GM12878 (cell line): ENCODE data around the gene SUFU. TPM values are rescaled to one million over a fixed set of nuclear protein-coding genes. Genes with fewer than 3 reads are reported as not detected.

Source experiments
- ATAC-seq: fragments of 200-7000 bp; cut with Tn5 transposase; 3 replicates; pipeline ENCODE4 v1.9.1; 2020; ENCODE audit warnings: mild to moderate bottlenecking, moderate library complexity
- BruUV-seq: library from RNA; stranded (reverse); fragments of 400-500 nt; replicated peaks from 2 replicates; lab custom pipeline; 2021; lab: Mats Ljungman, UMichigan
- CTCF ChIA-PET: fragments of 300-600 bp; sonication (Branson Sonifier 250); formaldehyde crosslinking; extraction: SDS; loops from one replicate; lab custom pipeline; 2021; ENCODE audit warnings: inconsistent platforms; lab: Yijun Ruan, JAX
- POLR2A ChIA-PET: fragments of 350-600 bp; formaldehyde crosslinking; extraction: SDS; loops from one replicate; lab custom pipeline; 2021; ENCODE audit warnings: inconsistent platforms; lab: Charles Lee
- RAD21 ChIA-PET: fragments of 300-600 bp; sonication (Branson Sonifier 250); formaldehyde crosslinking; loops from one replicate; lab custom pipeline; 2023; ENCODE audit warnings: antibody characterized with exemption; ENCODE audit not compliant: unreplicated experiment; lab: Charles Lee
- SMC1A ChIA-PET: fragments of 300-600 bp; sonication (Branson Sonifier 250); formaldehyde crosslinking; loops from one replicate; lab custom pipeline; 2023; ENCODE audit not compliant: unreplicated experiment, uncharacterized antibody; lab: Charles Lee
- DNase-seq: peaks from one replicate; pipeline ENCODE4 v3.0.0-alpha.2; 2011; ENCODE audit warnings: low read depth, low spot score
- FAIRE-seq: peaks from 3 replicates; lab custom pipeline; 2011; peaks lifted over from hg19 to GRCh38; lab: Jason Lieb, UNC
- H2AFZ ChIP-seq: 2 replicates; pipeline ENCODE4 v1.6.0; 2011; ENCODE audit warnings: low read depth, low read length, control low read depth; ENCODE audit not compliant: control insufficient read depth
- H3K27ac ChIP-seq: 2 replicates; pipeline ENCODE4 v1.5.1; 2011; ENCODE audit warnings: control low read depth; ENCODE audit not compliant: control insufficient read depth, insufficient read depth
- H3K27me3 ChIP-seq, 2 experiments: replicated peaks in 1 of 2; 2 replicates each; pipeline versions ENCODE4 v1.6.0 to v1.6.1; 2011; ENCODE audit warnings: low read length in 1 of 2; ENCODE audit not compliant: control insufficient read depth in 2 of 2, insufficient read depth in 2 of 2
- H3K36me3 ChIP-seq, 2 experiments: 2 replicates each; pipeline ENCODE4 v1.5.1; 2011; ENCODE audit warnings: low read length in 1 of 2; ENCODE audit not compliant: control insufficient read depth in 2 of 2, insufficient read depth in 2 of 2
- H3K4me1 ChIP-seq: 2 replicates; pipeline ENCODE4 v1.6.1; 2011; ENCODE audit warnings: mild to moderate bottlenecking, low read length, moderate library complexity, mixed read lengths; ENCODE audit not compliant: control insufficient read depth, insufficient read depth
- H3K4me2 ChIP-seq: 2 replicates; pipeline ENCODE4 v1.6.0; 2011; ENCODE audit warnings: control low read depth; ENCODE audit not compliant: control insufficient read depth, insufficient read depth
- H3K4me3 ChIP-seq: fragments of 200-600 bp; sonication (generic); 2 replicates; pipeline ENCODE4 v1.5.1; 2016
- H3K79me2 ChIP-seq: 2 replicates; pipeline ENCODE4 v1.6.0; 2011; ENCODE audit warnings: low read length; ENCODE audit not compliant: control insufficient read depth, insufficient read depth
- H3K9ac ChIP-seq: 2 replicates; pipeline ENCODE4 v1.8.0; 2011; ENCODE audit warnings: low read length, control low read depth, mixed read lengths; ENCODE audit not compliant: control insufficient read depth, insufficient read depth
- H3K9me3 ChIP-seq: replicated peaks from 3 replicates; pipeline ENCODE4 v1.5.1; 2011; ENCODE audit warnings: mild to moderate bottlenecking, low read length; ENCODE audit not compliant: control insufficient read depth, insufficient read depth
- H4K20me1 ChIP-seq: 2 replicates; pipeline ENCODE4 v1.6.0; 2011; ENCODE audit not compliant: control insufficient read depth, insufficient read depth
- DPF2 ChIP-seq: fragments of 450-650 bp; IDR thresholded peaks from 2 replicates; pipeline ENCODE4 v1.6.1; 2017; ENCODE audit warnings: mild to moderate bottlenecking
- EED ChIP-seq: sonication (generic); IDR thresholded peaks from 2 replicates; pipeline ENCODE4 v1.6.1; 2016; ENCODE audit warnings: antibody characterized with exemption, low read depth
- ETV6 ChIP-seq, 2 experiments: fragments of 450-650 bp in 1 of 2; IDR thresholded peaks in 1 of 2; conservative IDR thresholded peaks in 1 of 2; 2 replicates each; pipeline ENCODE4 v1.6.1; 2014; ENCODE audit warnings: antibody characterized with exemption in 1 of 2, borderline replicate concordance in 1 of 2, low read depth in 1 of 2, mild to moderate bottlenecking in 1 of 2, moderate library complexity in 1 of 2
- IKZF1 ChIP-seq: fragments of 450-650 bp; conservative IDR thresholded peaks from 2 replicates; pipeline ENCODE4 v1.6.1; 2017; ENCODE audit warnings: antibody characterized with exemption, mild to moderate bottlenecking
- MEF2B ChIP-seq: fragments of 450-650 bp; IDR thresholded peaks from 2 replicates; pipeline ENCODE4 v1.6.1; 2018; ENCODE audit warnings: mild to moderate bottlenecking, moderate library complexity; ENCODE audit not compliant: partially characterized antibody, poor library complexity, severe bottlenecking
- NBN ChIP-seq: fragments of 450-650 bp; IDR thresholded peaks from 2 replicates; pipeline ENCODE4 v1.6.1; 2016
- RAD51 ChIP-seq: fragments of 450-650 bp; IDR thresholded peaks from 2 replicates; pipeline ENCODE4 v1.6.1; 2016; ENCODE audit warnings: moderate library complexity, mild to moderate bottlenecking, inconsistent platforms
- RUNX3 ChIP-seq: IDR thresholded peaks from 2 replicates; pipeline ENCODE4 v1.6.1; 2012; ENCODE audit warnings: low read length, inconsistent platforms
- SMAD1 ChIP-seq: fragments of 450-650 bp; IDR thresholded peaks from 2 replicates; pipeline ENCODE4 v1.6.1; 2018; ENCODE audit warnings: mild to moderate bottlenecking, low read depth; ENCODE audit not compliant: partially characterized antibody
- SMARCA5 ChIP-seq: fragments of 450-650 bp; IDR thresholded peaks from 2 replicates; pipeline ENCODE4 v1.6.1; 2017; ENCODE audit warnings: mild to moderate bottlenecking
- YY1 ChIP-seq: IDR thresholded peaks from 2 replicates; pipeline ENCODE4 v1.6.1; 2011; ENCODE audit warnings: low read depth, mild to moderate bottlenecking, low read length
- ZNF217 ChIP-seq: fragments of 450-650 bp; IDR thresholded peaks from 2 replicates; pipeline ENCODE4 v1.6.1; 2017; ENCODE audit warnings: antibody characterized with exemption, mild to moderate bottlenecking
- ZNF384 ChIP-seq: IDR thresholded peaks from 2 replicates; pipeline ENCODE4 v1.6.1; 2012; ENCODE audit warnings: low read depth, mild to moderate bottlenecking, low read length, improper control_type of control experiment, borderline replicate concordance
- WGBS: methylation state at CpG from one replicate; pipeline ENCODE4 v1.1.6; 2016; ENCODE audit warnings: low lambda C conversion rate; ENCODE audit not compliant: insufficient replicate concordance, insufficient coverage; ENCODE audit errors: missing lambda C conversion rate; 5-methylcytosine and 5-hydroxymethylcytosine counted together
- in situ Hi-C: fragments of 300-500 bp; cut with MboI; formaldehyde crosslinking; loops from 9 replicates; pipeline ENCODE4 v1.14.3; 2018; ENCODE audit warnings: mixed read lengths
- intact Hi-C: fragments of 100-400 bp; cut with micrococcal nuclease; formaldehyde crosslinking; loops from one replicate; pipeline ENCODE4 v1.14.2; 2022; ENCODE audit not compliant: unreplicated experiment
- polyA plus RNA-seq, 11 experiments: library from polyadenylated mRNA; depleted of rRNA in 4 of 11; unstranded in 6 of 11; stranded (reverse) in 5 of 11; fragments of >200 nt; fragmentation: Nextera tagmentation in 4 of 11; fragmentation: Illumina TruSeq in 1 of 11; extraction: Ambion mirVana in 4 of 11; extraction: Trizol in 1 of 11; gene quantifications; 1 replicate in 1 of 11; 2 replicates in 10 of 11; pipeline versions ENCODE4 v1.2.1 to v1.2.3, GENCODE V29; 2011 to 2016; ENCODE audit warnings: inconsistent platforms in 2 of 11, missing spikeins in 2 of 11, low read depth in 1 of 11
- total RNA-seq, 4 experiments: library from RNA; depleted of rRNA in 3 of 4; stranded (reverse); fragments of >200 nt in 3 of 4; fragmentation: Illumina TruSeq in 1 of 4; extraction: Trizol in 1 of 4; gene quantifications; 2 replicates each; pipeline versions ENCODE4 v1.2.1 to v1.2.3, GENCODE V29; 2013 to 2021
- TF ChIP-seq, protein P1 (sequence below): IDR thresholded peaks from 2 replicates; pipeline ENCODE4 v1.6.1; 2011; ENCODE audit warnings: low read depth, mild to moderate bottlenecking, low read length, moderate library complexity, borderline replicate concordance; ENCODE audit errors: extremely low read depth
- TF ChIP-seq, protein P2 (sequence below): fragments of 450-650 bp; IDR thresholded peaks from 2 replicates; pipeline ENCODE4 v1.6.1; 2017; ENCODE audit warnings: low read depth, mild to moderate bottlenecking, moderate library complexity
- TF ChIP-seq, protein P3 (sequence below): IDR thresholded peaks from 2 replicates; pipeline ENCODE4 v1.6.1; 2012; ENCODE audit warnings: low read depth, low read length, improper control_type of control experiment
- TF ChIP-seq, protein P4 (sequence below): IDR thresholded peaks from 2 replicates; pipeline ENCODE4 v1.6.1; 2012; ENCODE audit warnings: low read length, inconsistent platforms

Gene SUFU
- total and polyA plus RNA-seq, 10 of the 15 experiments (the other 5 are each of a cell fraction or from before 2014, with no cell fraction given) = 0.68 to 7.7 (median 2.4) TPM

DNA sequence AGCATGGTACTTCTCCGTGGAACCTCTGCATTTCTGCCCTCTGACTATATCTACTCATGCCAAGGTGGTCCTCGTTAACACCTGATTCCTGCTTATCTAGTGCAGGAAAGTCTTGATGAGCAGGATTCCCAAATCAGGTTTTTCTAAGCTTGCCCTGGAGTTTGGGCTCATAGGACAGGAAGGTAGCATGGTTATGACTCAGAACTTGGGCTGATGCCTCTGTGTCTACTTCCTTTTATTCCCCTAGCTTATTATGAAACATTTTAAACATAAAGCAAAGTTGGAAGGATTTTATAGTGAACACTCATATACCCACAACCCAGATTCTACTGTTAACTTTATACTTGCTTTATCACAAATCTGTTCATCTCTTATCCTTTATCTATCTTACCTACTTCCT, 5.6 kb downstream of the SUFU start (continued):
- TF ChIP-seq, protein P1, sequence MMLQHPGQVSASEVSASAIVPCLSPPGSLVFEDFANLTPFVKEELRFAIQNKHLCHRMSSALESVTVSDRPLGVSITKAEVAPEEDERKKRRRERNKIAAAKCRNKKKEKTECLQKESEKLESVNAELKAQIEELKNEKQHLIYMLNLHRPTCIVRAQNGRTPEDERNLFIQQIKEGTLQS = no peak
- no peak for TF ChIP-seq SMAD1
- TF ChIP-seq ETV6 (conservative IDR thresholded peaks at IDR 0.05 in 1 of 2, IDR thresholded peaks at IDR 0.05 in 1 of 2; ENCODE audit: borderline replicate concordance in 1 of 2, low read depth in 1 of 2) = no peak
- no peak for TF ChIP-seq RUNX3

DNA sequence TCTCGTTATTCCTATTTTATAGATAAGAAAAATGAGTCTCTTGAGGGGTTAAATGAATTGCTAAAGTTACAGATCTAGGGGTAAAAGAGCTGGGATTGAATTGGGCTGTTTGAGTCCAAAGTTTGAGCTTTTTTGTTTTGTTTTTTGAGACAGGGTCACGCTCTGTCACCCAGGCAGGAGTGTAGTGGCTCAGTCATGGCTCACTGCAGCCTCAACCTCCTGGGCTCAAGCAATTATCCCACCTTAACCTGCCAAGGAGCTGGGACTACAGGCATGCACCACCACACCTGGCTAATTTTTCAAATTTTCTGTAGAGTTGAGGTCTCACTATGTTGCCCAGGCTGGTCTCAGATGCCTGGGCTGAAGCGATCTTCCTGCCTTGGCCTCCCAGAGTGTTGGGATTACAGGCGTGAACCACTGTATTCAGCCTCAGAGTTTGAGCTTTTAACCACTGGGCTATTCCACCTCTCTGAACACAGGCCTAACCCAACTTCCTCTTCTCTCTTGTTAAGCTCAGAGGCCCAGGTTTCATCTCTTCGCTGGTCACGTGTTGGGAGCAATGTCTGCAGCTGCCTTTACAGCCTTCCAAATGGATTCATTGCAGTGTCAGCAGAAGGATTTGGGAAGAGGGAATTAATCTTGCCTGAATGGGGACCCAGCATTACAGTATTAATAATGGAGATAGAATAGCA, 8.0 kb downstream of the SUFU start:
- FAIRE-seq = peak; percentile 97
- WGBS = 6% methylated on average over 6 of the region's 6 CpGs
- peaks cover 2% of the 10 kb centered on the region for H3K79me2 ChIP-seq
- H3K36me3 ChIP-seq = peaks cover 11 to 25% of the 10 kb centered on the region in 2 experiments; a peak in 3 of 4 replicates
- no peak overlapping the region for H3K9ac ChIP-seq
- in situ Hi-C loops = no loop called here
- ATAC-seq = peak; percentile 99
- H3K4me2 ChIP-seq = peak overlapping the region; percentile 72
- peak overlapping the region; percentile 28; the same call in 1 of the 2 replicates for H3K4me3 ChIP-seq
- ChIA-PET CTCF (interaction anchor here (0.6 to 14.7 kb wide), 12 partner anchors 8 to 215 kb away, joined by 3 to 325 read pairs (median 4); partner anchors contain the start of genes ACTR1A, C10orf95 and SUFU), RAD21 (interaction anchor here (0.5 to 3.7 kb wide), 14 partner anchors 9 to 1742 kb away, joined by 3 to 29 read pairs (median 3); partner anchors contain the start of genes ACTR1A and SUFU), SMC1A (interaction anchor here (0.6 to 2.0 kb wide), 16 partner anchors 8 to 1105 kb away, joined by 3 to 25 read pairs (median 4); partner anchors contain the start of genes ACTR1A and SUFU), POLR2A (interaction anchor here (0.7 to 1.4 kb wide), 11 partner anchors 8 to 213 kb away, joined by 3 to 7 read pairs (median 4); no protein-coding TSS in a partner anchor)
- H3K9me3 ChIP-seq = no peaks in the 10 kb centered on the region
- H2AFZ ChIP-seq = no peak overlapping the region; the same call in 1 of the 2 replicates
- intact Hi-C loops = no loop called here
- BruUV-seq = no TSS peak
- H4K20me1 ChIP-seq = no peaks in the 10 kb centered on the region
- peak; percentile 48 for DNase-seq
- H3K27ac ChIP-seq = peak overlapping the region; percentile 51
- H3K4me1 ChIP-seq = peaks cover 13% of the 10 kb centered on the region
- no peaks in the 10 kb centered on the region for H3K27me3 ChIP-seq
- TF ChIP-seq, protein P1 = peak; percentile 72; the same call in 1 of the 2 replicates
- peak; percentile 81 for TF ChIP-seq IKZF1
- TF ChIP-seq, protein P2, sequence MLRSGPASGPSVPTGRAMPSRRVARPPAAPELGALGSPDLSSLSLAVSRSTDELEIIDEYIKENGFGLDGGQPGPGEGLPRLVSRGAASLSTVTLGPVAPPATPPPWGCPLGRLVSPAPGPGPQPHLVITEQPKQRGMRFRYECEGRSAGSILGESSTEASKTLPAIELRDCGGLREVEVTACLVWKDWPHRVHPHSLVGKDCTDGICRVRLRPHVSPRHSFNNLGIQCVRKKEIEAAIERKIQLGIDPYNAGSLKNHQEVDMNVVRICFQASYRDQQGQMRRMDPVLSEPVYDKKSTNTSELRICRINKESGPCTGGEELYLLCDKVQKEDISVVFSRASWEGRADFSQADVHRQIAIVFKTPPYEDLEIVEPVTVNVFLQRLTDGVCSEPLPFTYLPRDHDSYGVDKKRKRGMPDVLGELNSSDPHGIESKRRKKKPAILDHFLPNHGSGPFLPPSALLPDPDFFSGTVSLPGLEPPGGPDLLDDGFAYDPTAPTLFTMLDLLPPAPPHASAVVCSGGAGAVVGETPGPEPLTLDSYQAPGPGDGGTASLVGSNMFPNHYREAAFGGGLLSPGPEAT = peak; percentile 61; the same call in 1 of the 2 replicates
- TF ChIP-seq, protein P3, sequence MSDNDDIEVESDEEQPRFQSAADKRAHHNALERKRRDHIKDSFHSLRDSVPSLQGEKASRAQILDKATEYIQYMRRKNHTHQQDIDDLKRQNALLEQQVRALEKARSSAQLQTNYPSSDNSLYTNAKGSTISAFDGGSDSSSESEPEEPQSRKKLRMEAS = peak; percentile 88
- TF ChIP-seq, protein P4, sequence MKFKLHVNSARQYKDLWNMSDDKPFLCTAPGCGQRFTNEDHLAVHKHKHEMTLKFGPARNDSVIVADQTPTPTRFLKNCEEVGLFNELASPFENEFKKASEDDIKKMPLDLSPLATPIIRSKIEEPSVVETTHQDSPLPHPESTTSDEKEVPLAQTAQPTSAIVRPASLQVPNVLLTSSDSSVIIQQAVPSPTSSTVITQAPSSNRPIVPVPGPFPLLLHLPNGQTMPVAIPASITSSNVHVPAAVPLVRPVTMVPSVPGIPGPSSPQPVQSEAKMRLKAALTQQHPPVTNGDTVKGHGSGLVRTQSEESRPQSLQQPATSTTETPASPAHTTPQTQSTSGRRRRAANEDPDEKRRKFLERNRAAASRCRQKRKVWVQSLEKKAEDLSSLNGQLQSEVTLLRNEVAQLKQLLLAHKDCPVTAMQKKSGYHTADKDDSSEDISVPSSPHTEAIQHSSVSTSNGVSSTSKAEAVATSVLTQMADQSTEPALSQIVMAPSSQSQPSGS = no peak
- TF ChIP-seq ZNF217 = no peak
- peak; percentile 66; the same call in 1 of the 2 replicates for TF ChIP-seq NBN
- TF ChIP-seq YY1 = 0 out of 2 replicates have a peak, but pooled peaks have one; percentile 27
- peak; percentile 96 for TF ChIP-seq RAD51
- TF ChIP-seq SMARCA5 = peak; percentile 20; the same call in 1 of the 2 replicates
- TF ChIP-seq MEF2B = peak; percentile 24
- 0 out of 2 replicates have a peak, but pooled peaks have one; percentile 14 for TF ChIP-seq DPF2
- peak; percentile 69 for TF ChIP-seq EED
- no peak for TF ChIP-seq ZNF384
- no peak for TF ChIP-seq ETV6 (conservative IDR thresholded peaks at IDR 0.05 in 1 of 2, IDR thresholded peaks at IDR 0.05 in 1 of 2; ENCODE audit: borderline replicate concordance in 1 of 2, low read depth in 1 of 2)
